ENCODE results near the gene URM1.

The URM1 gene

GRCh38 chr9:128404560-128404959 lies 33.4 kb downstream of the URM1 start:
- no peak overlapping the region for H3K27ac ChIP-seq (ENCODE audit: low read depth, low read length, poor library complexity, severe bottlenecking)
- H3K79me2 ChIP-seq (ENCODE audit: insufficient read depth, low read length), result no peaks in the 10 kb centered on the region
- no peak overlapping the region for H2AFZ ChIP-seq (ENCODE audit: low read length)
- no peaks in the 10 kb centered on the region; the same call in 1 of the 2 replicates for H3K27me3 ChIP-seq (ENCODE audit: insufficient read depth, low read length)
- no peaks in the 10 kb centered on the region for H3K9me2 ChIP-seq (ENCODE audit: low read depth, low read length)
- no peak overlapping the region for H3K4me2 ChIP-seq (ENCODE audit: low read length)
- no peaks in the 10 kb centered on the region for H4K20me1 ChIP-seq (ENCODE audit: insufficient read depth, low read length)
- no peak overlapping the region for H3K4me3 ChIP-seq (ENCODE audit: low read depth, low read length, poor library complexity, severe bottlenecking)
- H3F3A ChIP-seq (ENCODE audit: insufficient read depth, low read length), result no peaks in the 10 kb centered on the region
- H3K9me3 ChIP-seq (ENCODE audit: low read length), result no peaks in the 10 kb centered on the region
- TF ChIP-seq, protein P1, sequence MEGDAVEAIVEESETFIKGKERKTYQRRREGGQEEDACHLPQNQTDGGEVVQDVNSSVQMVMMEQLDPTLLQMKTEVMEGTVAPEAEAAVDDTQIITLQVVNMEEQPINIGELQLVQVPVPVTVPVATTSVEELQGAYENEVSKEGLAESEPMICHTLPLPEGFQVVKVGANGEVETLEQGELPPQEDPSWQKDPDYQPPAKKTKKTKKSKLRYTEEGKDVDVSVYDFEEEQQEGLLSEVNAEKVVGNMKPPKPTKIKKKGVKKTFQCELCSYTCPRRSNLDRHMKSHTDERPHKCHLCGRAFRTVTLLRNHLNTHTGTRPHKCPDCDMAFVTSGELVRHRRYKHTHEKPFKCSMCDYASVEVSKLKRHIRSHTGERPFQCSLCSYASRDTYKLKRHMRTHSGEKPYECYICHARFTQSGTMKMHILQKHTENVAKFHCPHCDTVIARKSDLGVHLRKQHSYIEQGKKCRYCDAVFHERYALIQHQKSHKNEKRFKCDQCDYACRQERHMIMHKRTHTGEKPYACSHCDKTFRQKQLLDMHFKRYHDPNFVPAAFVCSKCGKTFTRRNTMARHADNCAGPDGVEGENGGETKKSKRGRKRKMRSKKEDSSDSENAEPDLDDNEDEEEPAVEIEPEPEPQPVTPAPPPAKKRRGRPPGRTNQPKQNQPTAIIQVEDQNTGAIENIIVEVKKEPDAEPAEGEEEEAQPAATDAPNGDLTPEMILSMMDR (IDR thresholded peaks at IDR 0.05; ENCODE audit: low read length), result no peak
- TF ChIP-seq EZH2 (IDR thresholded peaks at IDR 0.05; ENCODE audit: borderline replicate concordance, low read length), result no peak
- H3K36me3 ChIP-seq (ENCODE audit: insufficient read depth, low read length), result no peaks in the 10 kb centered on the region
- H3K9ac ChIP-seq (ENCODE audit: low read length), result no peak overlapping the region
- no peaks in the 10 kb centered on the region for H3K4me1 ChIP-seq (ENCODE audit: insufficient read depth, low read length, severe bottlenecking)

- no peak overlapping the region for H2AFZ ChIP-seq (ENCODE audit: low read length)
- H3K9me2 ChIP-seq (ENCODE audit: low read depth, low read length), result no peaks in the 10 kb centered on the region
- no peaks in the 10 kb centered on the region for H3K9me3 ChIP-seq (ENCODE audit: low read length)
- H3F3A ChIP-seq (ENCODE audit: insufficient read depth, low read length), result no peaks in the 10 kb centered on the region
- H3K9ac ChIP-seq (ENCODE audit: low read length), result no peak overlapping the region
- no peaks in the 10 kb centered on the region for H3K4me1 ChIP-seq (ENCODE audit: insufficient read depth, low read length, severe bottlenecking)
- H3K79me2 ChIP-seq (ENCODE audit: insufficient read depth, low read length), result no peaks in the 10 kb centered on the region
- no peak overlapping the region for H3K27ac ChIP-seq (ENCODE audit: low read depth, low read length, poor library complexity, severe bottlenecking)
- H3K27me3 ChIP-seq (ENCODE audit: insufficient read depth, low read length), result no peaks in the 10 kb centered on the region; the same call in 1 of the 2 replicates
- TF ChIP-seq, protein P1 (IDR thresholded peaks at IDR 0.05; ENCODE audit: low read length), result no peak
- no peak for TF ChIP-seq EZH2 (IDR thresholded peaks at IDR 0.05; ENCODE audit: borderline replicate concordance, low read length)
- H3K36me3 ChIP-seq (ENCODE audit: insufficient read depth, low read length), result no peaks in the 10 kb centered on the region
- H3K4me2 ChIP-seq (ENCODE audit: low read length), result no peak overlapping the region
- H4K20me1 ChIP-seq (ENCODE audit: insufficient read depth, low read length), result no peaks in the 10 kb centered on the region
- no peak overlapping the region for H3K4me3 ChIP-seq (ENCODE audit: low read depth, low read length, poor library complexity, severe bottlenecking)
Observed at GRCh38 chr9:128405077-128405779, 34.1 kb downstream of the URM1 start.

DNA sequence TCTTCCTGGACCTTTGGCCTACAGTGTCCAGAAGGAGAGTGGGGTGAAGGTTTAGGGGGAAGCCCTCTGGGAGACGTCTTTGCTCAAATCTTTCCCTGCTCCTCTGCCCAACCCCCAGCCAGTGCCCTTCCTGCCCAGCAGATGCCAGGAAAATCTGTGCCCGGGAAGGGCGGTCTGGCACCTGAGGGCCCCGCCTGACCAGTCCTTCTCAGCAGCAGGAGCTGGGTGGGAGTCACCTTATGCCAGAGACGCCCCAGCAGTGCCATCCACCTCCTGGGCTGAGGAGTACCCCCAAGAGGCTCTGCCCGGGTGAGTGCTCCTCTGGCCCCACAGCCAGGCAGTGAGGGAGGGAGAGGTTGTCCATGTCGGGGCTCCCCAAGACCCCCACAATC lies 34.6 kb downstream of the URM1 start:
- Histone ChIP-seq H3K4me3 (ENCODE audit: low read depth, low read length, poor library complexity, severe bottlenecking) (no peak overlapping the region), H3K9me2 (ENCODE audit: low read depth, low read length) (no peaks in the 10 kb centered on the region), H3K4me2 (ENCODE audit: low read length) (no peak overlapping the region), H3K27ac (ENCODE audit: low read depth, low read length, poor library complexity, severe bottlenecking) (no peak overlapping the region), H3K9ac (ENCODE audit: low read length) (no peak overlapping the region), H3K4me1 (ENCODE audit: insufficient read depth, low read length, severe bottlenecking) (no peaks in the 10 kb centered on the region), H3K79me2 (ENCODE audit: insufficient read depth, low read length) (no peaks in the 10 kb centered on the region), H3K36me3 (ENCODE audit: insufficient read depth, low read length) (no peaks in the 10 kb centered on the region), H3K9me3 (ENCODE audit: low read length) (no peaks in the 10 kb centered on the region), H2AFZ (ENCODE audit: low read length) (no peak overlapping the region), H4K20me1 (ENCODE audit: insufficient read depth, low read length) (no peaks in the 10 kb centered on the region), H3F3A (ENCODE audit: insufficient read depth, low read length) (no peaks in the 10 kb centered on the region), H3K27me3 (ENCODE audit: insufficient read depth, low read length) (no peaks in the 10 kb centered on the region)
- TF ChIP-seq EZH2 (IDR thresholded peaks at IDR 0.05; ENCODE audit: borderline replicate concordance, low read length), result no peak
- TF ChIP-seq, protein P1 (IDR thresholded peaks at IDR 0.05; ENCODE audit: low read length), result no peak

All from OCI-LY1 (cell line).